ENCODE measurements around the gene MDH2. TPM values are rescaled to one million over a fixed set of nuclear protein-coding genes. Genes with fewer than 3 reads are reported as not detected.
A peak's percentile ranks its signal among the peaks of the same experiment; 100 is the strongest.
"Not testable (repeated sequence)": the region's sequence is repeated elsewhere in the genome, so short reads cannot be mapped to it uniquely, and the experiment has no call there.

MDH2 gene
- total RNA-seq, 4 donors from 2014 or later = 92.5 to 160 (median 131) TPM

- no peaks in the 10 kb centered on the region for H3K27me3 ChIP-seq
- no peaks in the 10 kb centered on the region for H3K9me3 ChIP-seq
- TF ChIP-seq, protein P1, sequence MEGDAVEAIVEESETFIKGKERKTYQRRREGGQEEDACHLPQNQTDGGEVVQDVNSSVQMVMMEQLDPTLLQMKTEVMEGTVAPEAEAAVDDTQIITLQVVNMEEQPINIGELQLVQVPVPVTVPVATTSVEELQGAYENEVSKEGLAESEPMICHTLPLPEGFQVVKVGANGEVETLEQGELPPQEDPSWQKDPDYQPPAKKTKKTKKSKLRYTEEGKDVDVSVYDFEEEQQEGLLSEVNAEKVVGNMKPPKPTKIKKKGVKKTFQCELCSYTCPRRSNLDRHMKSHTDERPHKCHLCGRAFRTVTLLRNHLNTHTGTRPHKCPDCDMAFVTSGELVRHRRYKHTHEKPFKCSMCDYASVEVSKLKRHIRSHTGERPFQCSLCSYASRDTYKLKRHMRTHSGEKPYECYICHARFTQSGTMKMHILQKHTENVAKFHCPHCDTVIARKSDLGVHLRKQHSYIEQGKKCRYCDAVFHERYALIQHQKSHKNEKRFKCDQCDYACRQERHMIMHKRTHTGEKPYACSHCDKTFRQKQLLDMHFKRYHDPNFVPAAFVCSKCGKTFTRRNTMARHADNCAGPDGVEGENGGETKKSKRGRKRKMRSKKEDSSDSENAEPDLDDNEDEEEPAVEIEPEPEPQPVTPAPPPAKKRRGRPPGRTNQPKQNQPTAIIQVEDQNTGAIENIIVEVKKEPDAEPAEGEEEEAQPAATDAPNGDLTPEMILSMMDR (IDR thresholded peaks at IDR 0.05) = no peak
- TF ChIP-seq POLR2A (IDR thresholded peaks at IDR 0.05) = no peak
- H3K4me3 ChIP-seq = no peak overlapping the region
- peaks cover 0 to 37% (median 17%) of the 10 kb centered on the region in 3 donors for H3K4me1 ChIP-seq
- H3K27ac ChIP-seq = peak overlapping the region in 1 of 4 donors; percentile 9
- WGBS, 2 donors = 68 to 71% methylated on average over 4 to 7 of the region's 8 CpGs
- peaks cover 0 to 55% (median 8%) of the 10 kb centered on the region in 3 donors for H3K36me3 ChIP-seq
- intact Hi-C loops (cut with DNase I) = no loop called here
- no peak for DNase-seq
Observed at GRCh38 chr7:76008156-76008687, 39.7 kb upstream of the MDH2 start.

- intact Hi-C loops (cut with DNase I) = no loop called here
- H3K27me3 ChIP-seq = no peaks in the 10 kb centered on the region
Observed at GRCh38 chr7:76009672-76010600, 38.0 kb upstream of the MDH2 start.

DNA sequence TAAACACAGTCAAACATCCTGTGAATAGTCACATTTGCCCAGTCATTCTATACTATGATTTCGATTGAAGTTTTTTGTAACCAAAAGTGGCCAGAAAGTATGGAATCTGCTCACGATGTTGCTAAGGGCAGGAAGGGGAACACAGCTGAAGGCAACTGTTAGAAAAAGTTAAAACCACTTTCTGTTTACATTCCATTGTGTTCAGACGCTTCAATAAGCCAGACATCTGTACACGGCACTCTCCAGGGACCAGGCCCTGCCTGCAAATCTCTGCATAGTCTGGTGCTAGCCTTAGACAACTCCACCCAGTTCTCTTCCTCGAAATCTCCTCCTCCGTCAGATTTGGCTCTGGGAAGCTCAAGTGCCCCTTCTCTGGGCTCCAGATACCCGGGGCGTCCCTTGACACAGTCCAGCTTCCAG lies 36.5 kb upstream of the MDH2 start:
- Histone ChIP-seq H3K27me3 (no peaks in the 10 kb centered on the region), H3K4me3 (no peak overlapping the region), H3K27ac (peak overlapping the region in 3 of 4 donors; percentile 36 to 73 (median 53)), H3K9me3 (no peaks in the 10 kb centered on the region), H3K36me3 (peaks cover 0 to 38% (median 0%) of the 10 kb centered on the region in 3 donors), H3K4me1 (peaks cover 0 to 37% (median 17%) of the 10 kb centered on the region in 3 donors)
- intact Hi-C loops (cut with DNase I) = no loop called here
- no peak for TF ChIP-seq POLR2A (IDR thresholded peaks at IDR 0.05)
- TF ChIP-seq, protein P1 (IDR thresholded peaks at IDR 0.05) = no peak
- DNase-seq = no peak
- WGBS, 2 donors = 56 to 69% methylated on average over 4 to 8 of the region's 8 CpGs

More at GRCh38 chr7:76009672-76010600, 38.0 kb upstream of the MDH2 start:
- TF ChIP-seq POLR2A (IDR thresholded peaks at IDR 0.05) = no peak
- TF ChIP-seq, protein P1 (IDR thresholded peaks at IDR 0.05) = no peak
- H3K9me3 ChIP-seq = no peaks in the 10 kb centered on the region
- H3K4me3 ChIP-seq = no peak overlapping the region
- no peak for DNase-seq
- WGBS, 2 donors = 81 to 87% methylated on average over 8 to 10 of the region's 11 CpGs
- peaks cover 0 to 37% (median 17%) of the 10 kb centered on the region in 3 donors for H3K4me1 ChIP-seq
- H3K36me3 ChIP-seq = peaks cover 0 to 44% (median 0%) of the 10 kb centered on the region in 3 donors
- peak overlapping the region in 2 of 4 donors; percentile 53 to 73 for H3K27ac ChIP-seq

DNA sequence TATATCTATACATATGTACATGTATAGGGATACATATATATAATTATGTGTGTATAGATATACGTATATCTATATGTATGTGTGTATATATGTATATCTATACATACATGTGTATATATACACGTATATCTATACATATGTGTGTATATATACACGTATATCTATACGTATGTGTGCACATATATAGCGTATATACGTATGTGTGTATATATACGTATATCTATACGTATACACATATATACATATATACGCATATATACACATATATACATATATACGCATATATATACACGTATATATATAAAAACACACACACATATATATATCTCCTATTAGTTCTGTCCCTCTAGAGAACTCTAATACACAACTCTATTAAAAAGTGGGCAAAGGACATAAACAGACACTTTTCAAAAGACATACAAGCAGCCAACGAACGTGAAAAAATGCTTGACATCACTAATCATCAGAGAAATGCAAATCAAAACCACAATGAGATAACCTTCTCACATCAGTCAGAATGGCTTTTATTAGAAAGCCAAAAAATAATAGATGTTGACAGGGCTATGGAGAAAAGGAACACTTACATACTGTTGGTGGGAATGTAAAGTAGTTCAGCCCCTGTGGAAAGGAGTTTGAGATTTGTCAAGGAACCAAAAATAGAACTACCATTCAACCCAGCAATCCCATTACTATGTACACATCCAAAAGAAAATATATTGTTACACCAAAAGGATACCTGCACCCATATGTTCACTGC lies 31.5 kb upstream of the MDH2 start:
- intact Hi-C loops (cut with DNase I) = no loop called here
- no peak overlapping the region for H3K27ac ChIP-seq
- H3K27me3 ChIP-seq = no peaks in the 10 kb centered on the region
- H3K4me3 ChIP-seq = no peak overlapping the region
- WGBS, 2 donors = 88 to 90% methylated on average over 13 of the region's 13 CpGs
- H3K36me3 ChIP-seq = peaks cover 0 to 49% (median 0%) of the 10 kb centered on the region in 3 donors
- TF ChIP-seq, protein P1 (IDR thresholded peaks at IDR 0.05) = no peak
- no peak for TF ChIP-seq POLR2A (IDR thresholded peaks at IDR 0.05)
- no peaks in the 10 kb centered on the region for H3K9me3 ChIP-seq
- H3K4me1 ChIP-seq = peaks cover 0 to 12% (median 6%) of the 10 kb centered on the region in 3 donors
- DNase-seq = no peak

DNA sequence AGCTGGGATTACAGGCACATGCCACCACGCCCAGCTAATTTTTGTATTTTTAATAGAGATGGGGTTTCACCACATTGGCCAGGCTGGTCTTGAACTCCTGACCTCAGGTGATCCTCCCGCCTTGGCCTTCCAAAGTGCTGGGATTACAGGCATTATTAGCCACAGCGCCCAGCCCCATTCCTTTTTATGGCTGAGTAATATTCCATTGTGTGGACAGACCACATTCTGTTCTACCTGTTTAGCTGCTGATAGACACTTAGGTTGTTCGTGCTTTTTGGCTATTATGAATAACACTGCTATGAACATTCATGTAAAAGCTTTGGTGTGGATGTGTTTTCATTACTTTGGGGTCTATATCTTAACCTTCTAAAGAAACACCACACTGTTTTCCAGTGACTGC lies 29.4 kb upstream of the MDH2 start:
- 75 to 90% methylated on average over 4 of the region's 4 CpGs for WGBS, 2 donors
- H3K27me3 ChIP-seq; DNase-seq; H3K4me1 ChIP-seq; H3K4me3 ChIP-seq; H3K27ac ChIP-seq; H3K9me3 ChIP-seq; intact Hi-C loops (cut with DNase I): not testable (repeated sequence)
- H3K36me3 ChIP-seq = peaks cover 0 to 47% (median 0%) of the 10 kb centered on the region in 3 donors

Measured in esophagus squamous epithelium (tissue), 5 donors.